ENCODE results near the gene EMID1. TPM values are rescaled to one million over a fixed set of nuclear protein-coding genes. Genes with fewer than 3 reads are reported as not detected.

EMID1 gene
- total RNA-seq, 4 donors from 2014 or later = 0.18 to 1.5 (median 0.50) TPM; not detected in 1

DNA sequence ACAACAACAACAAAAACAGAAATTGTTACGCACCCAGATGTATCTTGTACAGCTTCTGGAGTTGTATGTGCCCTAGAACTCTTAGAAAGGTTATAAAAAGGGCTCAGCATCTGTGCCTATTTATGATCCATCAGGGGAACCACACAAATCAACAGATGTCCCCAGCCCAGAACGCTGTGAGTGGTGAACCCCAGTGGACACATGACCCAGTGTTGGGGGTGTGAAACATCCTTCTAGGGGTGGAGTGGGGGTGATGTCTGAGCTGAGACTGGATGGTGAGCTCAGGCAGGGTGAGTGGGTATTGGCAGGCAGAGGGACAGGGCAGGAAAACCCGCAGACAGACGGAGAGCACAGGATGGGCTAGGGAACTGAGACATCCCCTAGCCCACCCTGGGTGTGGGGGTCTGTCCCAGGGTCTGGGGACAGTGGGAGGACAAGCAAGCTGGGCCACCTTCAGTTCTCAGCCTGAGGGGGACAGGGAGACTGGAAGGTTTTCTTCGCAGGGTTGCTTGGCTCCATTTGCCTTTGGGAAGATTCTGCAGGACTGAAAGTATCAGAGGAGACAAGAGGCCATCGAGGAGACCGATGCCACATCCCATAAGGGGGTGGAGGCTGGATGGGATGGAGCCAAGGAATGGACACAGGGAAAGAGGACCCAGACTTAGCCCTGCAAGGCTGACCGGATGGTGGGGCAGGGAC is 5.8 kb upstream of the EMID1 start:
- no peak for DNase-seq
- no peak for TF ChIP-seq POLR2A (IDR thresholded peaks at IDR 0.05)
- TF ChIP-seq, protein P1, sequence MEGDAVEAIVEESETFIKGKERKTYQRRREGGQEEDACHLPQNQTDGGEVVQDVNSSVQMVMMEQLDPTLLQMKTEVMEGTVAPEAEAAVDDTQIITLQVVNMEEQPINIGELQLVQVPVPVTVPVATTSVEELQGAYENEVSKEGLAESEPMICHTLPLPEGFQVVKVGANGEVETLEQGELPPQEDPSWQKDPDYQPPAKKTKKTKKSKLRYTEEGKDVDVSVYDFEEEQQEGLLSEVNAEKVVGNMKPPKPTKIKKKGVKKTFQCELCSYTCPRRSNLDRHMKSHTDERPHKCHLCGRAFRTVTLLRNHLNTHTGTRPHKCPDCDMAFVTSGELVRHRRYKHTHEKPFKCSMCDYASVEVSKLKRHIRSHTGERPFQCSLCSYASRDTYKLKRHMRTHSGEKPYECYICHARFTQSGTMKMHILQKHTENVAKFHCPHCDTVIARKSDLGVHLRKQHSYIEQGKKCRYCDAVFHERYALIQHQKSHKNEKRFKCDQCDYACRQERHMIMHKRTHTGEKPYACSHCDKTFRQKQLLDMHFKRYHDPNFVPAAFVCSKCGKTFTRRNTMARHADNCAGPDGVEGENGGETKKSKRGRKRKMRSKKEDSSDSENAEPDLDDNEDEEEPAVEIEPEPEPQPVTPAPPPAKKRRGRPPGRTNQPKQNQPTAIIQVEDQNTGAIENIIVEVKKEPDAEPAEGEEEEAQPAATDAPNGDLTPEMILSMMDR (IDR thresholded peaks at IDR 0.05) = no peak
- Histone ChIP-seq H3K9me3 (no peaks in the 10 kb centered on the region), H3K4me1 (peaks cover 0 to 18% (median 8%) of the 10 kb centered on the region in 3 donors), H3K27ac (no peak overlapping the region), H3K27me3 (no peaks in the 10 kb centered on the region), H3K36me3 (no peaks in the 10 kb centered on the region), H3K4me3 (no peak overlapping the region)
- intact Hi-C loops (cut with DNase I) = no loop called here
- WGBS, 2 donors = 77 to 89% methylated on average over 8 of the region's 8 CpGs

DNA sequence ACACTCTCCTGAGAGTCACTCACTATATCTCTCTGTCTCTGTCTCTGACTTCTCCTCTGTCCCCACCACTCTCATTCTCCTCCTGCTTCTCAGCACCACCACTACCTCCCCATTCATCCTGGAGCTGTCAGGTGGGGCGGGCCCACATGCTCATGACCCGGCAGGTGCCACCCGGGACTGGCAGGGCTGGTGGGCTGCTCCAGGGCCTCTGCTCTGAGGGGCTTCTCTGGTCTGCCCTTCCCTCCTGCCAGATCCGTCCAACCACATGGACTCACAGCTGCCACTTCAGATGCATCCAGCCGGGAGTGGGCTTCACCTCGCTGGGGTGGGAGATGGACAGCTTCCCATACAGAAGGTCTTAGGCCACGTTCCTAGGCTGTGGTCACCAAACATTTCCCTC is 4.8 kb upstream of the EMID1 start:
- WGBS, 2 donors = 92 to 100% methylated on average over 2 to 7 of the region's 7 CpGs

DNA sequence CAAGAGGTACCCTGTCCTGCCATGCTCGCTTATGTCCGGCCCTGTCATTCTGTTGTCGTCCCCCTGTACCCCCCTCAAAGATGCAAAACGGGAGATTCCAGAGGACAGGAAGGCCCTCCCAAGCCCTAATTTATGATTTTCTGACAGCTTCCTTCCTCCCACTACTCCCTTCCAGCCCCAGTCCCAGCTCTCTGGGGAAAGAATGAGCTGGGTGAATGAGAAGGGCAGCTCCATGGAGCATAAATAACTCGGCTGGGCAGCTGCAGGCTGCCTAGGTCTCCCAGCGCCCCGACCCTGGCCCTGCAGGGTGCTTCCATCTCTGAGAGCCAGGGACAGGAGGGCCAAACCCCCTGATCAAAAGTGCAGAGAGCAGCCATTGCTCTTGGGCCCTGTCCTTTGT is 3.9 kb upstream of the EMID1 start:
- Histone ChIP-seq H3K27ac (peak overlapping the region in 3 of 4 donors; percentile 2 to 65 (median 59)), H3K4me1 (peaks cover 11 to 36% (median 15%) of the 10 kb centered on the region in 3 donors), H3K9me3 (no peaks in the 10 kb centered on the region), H3K4me3 (no peak overlapping the region), H3K27me3 (peaks cover 0 to 17% (median 0%) of the 10 kb centered on the region in 4 donors), H3K36me3 (no peaks in the 10 kb centered on the region)
- no peak for TF ChIP-seq POLR2A (IDR thresholded peaks at IDR 0.05)
- TF ChIP-seq, protein P1 (IDR thresholded peaks at IDR 0.05) = no peak
- intact Hi-C loops (cut with DNase I) = no loop called here
- WGBS, 2 donors = 78 to 81% methylated on average over 3 to 7 of the region's 7 CpGs
- DNase-seq = no peak

More for the DNA sequence above, 4.8 kb upstream of the EMID1 start:
- intact Hi-C loops (cut with DNase I) = no loop called here
- H3K9me3 ChIP-seq = no peaks in the 10 kb centered on the region
- no peak overlapping the region for H3K4me3 ChIP-seq
- H3K4me1 ChIP-seq = peaks cover 7 to 27% (median 8%) of the 10 kb centered on the region in 3 donors
- H3K36me3 ChIP-seq = no peaks in the 10 kb centered on the region
- TF ChIP-seq, protein P1 (IDR thresholded peaks at IDR 0.05) = no peak
- TF ChIP-seq POLR2A (IDR thresholded peaks at IDR 0.05) = no peak
- no peak overlapping the region for H3K27ac ChIP-seq
- DNase-seq = no peak
- peaks cover 0 to 8% (median 0%) of the 10 kb centered on the region in 4 donors for H3K27me3 ChIP-seq

DNA sequence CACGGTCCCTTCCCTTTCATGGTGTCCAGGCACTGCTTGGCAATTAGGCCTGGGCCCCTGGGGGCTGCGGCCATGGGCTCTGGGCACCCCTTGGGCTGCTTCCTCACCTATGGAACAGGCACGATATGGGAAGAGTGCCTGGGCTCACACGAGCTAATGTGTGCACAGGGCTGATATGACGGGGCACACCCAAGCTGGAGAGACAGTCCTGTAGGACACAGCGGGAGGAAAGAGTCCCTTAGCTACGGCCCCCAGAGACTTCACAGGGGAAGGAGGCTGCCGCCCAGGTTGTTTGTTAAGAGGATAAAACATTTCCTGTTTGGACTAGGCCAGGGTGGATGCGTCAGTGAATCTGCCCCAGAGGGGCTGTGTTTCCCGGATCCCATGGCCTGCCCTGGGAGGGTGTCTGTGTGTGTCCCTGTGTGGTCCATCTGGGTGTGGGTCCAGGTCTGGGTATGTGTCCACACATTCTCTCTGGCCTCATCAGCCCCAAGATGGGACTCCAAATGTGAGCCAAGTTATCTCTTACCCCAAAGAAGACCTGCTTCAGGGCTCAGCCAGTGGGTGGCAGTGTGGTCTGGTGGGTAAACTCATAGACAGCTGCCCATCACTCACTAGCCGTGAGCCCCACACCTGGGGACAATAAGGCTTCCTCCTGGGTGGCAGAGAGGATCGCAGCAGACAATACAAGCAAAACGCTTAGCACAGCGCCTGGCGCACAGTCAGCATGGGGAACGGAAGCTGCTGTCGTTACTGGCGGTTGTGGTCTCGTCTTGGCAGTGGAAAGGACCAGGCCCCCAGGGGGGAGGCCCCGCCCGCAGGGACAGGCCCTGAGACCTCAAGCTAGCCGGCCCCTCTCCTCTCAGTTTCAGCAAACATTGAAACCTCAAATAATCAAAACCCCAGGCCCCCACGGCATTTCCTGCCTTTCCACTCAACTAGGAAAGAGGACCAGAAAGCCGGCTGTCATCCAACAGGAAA is 3.2 kb upstream of the EMID1 start:
- 42 to 63% methylated on average over 4 to 10 of the region's 24 CpGs for WGBS, 2 donors
- Histone ChIP-seq H3K36me3 (no peaks in the 10 kb centered on the region), H3K4me3 (no peak overlapping the region), H3K4me1 (peaks cover 11 to 42% (median 15%) of the 10 kb centered on the region in 3 donors), H3K9me3 (no peaks in the 10 kb centered on the region), H3K27me3 (peaks cover 0 to 20% (median 0%) of the 10 kb centered on the region in 4 donors), H3K27ac (peak overlapping the region in 3 of 4 donors; percentile 2 to 65 (median 59))
- no peak for TF ChIP-seq POLR2A (IDR thresholded peaks at IDR 0.05)
- TF ChIP-seq, protein P1 (IDR thresholded peaks at IDR 0.05) = peak in 2 of 6 experiments; percentile 12 to 25
- no peak for DNase-seq
- intact Hi-C loops (cut with DNase I) = no loop called here
